WTC11 (cell line): ENCODE measurements around the gene RNF17. TPM values are rescaled to one million over a fixed set of nuclear protein-coding genes. Genes with fewer than 3 reads are reported as not detected.

ENCODE experiments used
- ATAC-seq: fragments of 200-7000 bp; cut with Tn5 transposase; 2 replicates; pipeline ENCODE4 v1.10.0; 2021; ENCODE audit warnings: mild to moderate bottlenecking, moderate library complexity
- CTCF ChIA-PET: fragments of 300-600 bp; sonication (Branson Sonifier 250); formaldehyde crosslinking; loops from one replicate; lab custom pipeline; 2021; ENCODE audit warnings: antibody characterized with exemption; lab: Charles Lee
- POLR2A ChIA-PET: fragments of 350-600 bp; sonication (Branson Sonifier 250); formaldehyde crosslinking; loops from one replicate; lab custom pipeline; 2021; ENCODE audit warnings: antibody characterized with exemption; lab: Charles Lee
- DNase-seq: peaks from one replicate; pipeline ENCODE4 v3.0.0; 2021; ENCODE audit warnings: low spot score
- H3K27ac Mint-ChIP-seq: 2 replicates; pipeline ENCODE4 v1.8.0; 2021; ENCODE audit warnings: mixed read lengths
- H3K27me3 Mint-ChIP-seq: 2 replicates; pipeline ENCODE4 v1.8.0; 2021; ENCODE audit warnings: low read depth, mild to moderate bottlenecking, moderate library complexity, mixed read lengths
- H3K36me3 Mint-ChIP-seq: 2 replicates; pipeline ENCODE4 v1.8.0; 2021; ENCODE audit warnings: mixed read lengths
- H3K4me1 Mint-ChIP-seq: 2 replicates; pipeline ENCODE4 v1.8.0; 2022; ENCODE audit warnings: mixed read lengths
- H3K4me3 Mint-ChIP-seq: 2 replicates; pipeline ENCODE4 v1.8.0; 2021; ENCODE audit warnings: mild to moderate bottlenecking, moderate library complexity, mixed read lengths
- H3K9me3 Mint-ChIP-seq: 2 replicates; pipeline ENCODE4 v1.8.0; 2021; ENCODE audit warnings: mixed read lengths
- ARID4B ChIP-seq: sonication (generic); formaldehyde crosslinking; IDR thresholded peaks from 2 replicates; pipeline ENCODE4 v1.8.0; 2023; ENCODE audit warnings: missing genetic modification reagents, mild to moderate bottlenecking, borderline replicate concordance
- ATF1 ChIP-seq: sonication (generic); formaldehyde crosslinking; IDR thresholded peaks from 2 replicates; pipeline ENCODE4 v1.8.1; 2023; ENCODE audit warnings: mild to moderate bottlenecking, moderate library complexity, missing genetic modification reagents
- ATF2 ChIP-seq: sonication (generic); formaldehyde crosslinking; IDR thresholded peaks from 2 replicates; pipeline ENCODE4 v1.8.1; 2022; ENCODE audit warnings: low read depth, missing genetic modification reagents, borderline replicate concordance
- CBFB ChIP-seq: sonication (generic); formaldehyde crosslinking; IDR thresholded peaks from 2 replicates; pipeline ENCODE4 v1.8.1; 2022; ENCODE audit warnings: mild to moderate bottlenecking, low read depth, missing genetic modification reagents
- ELF4 ChIP-seq: sonication (generic); formaldehyde crosslinking; IDR thresholded peaks from 2 replicates; pipeline ENCODE4 v1.8.1; 2022; ENCODE audit warnings: low read depth, mild to moderate bottlenecking, moderate library complexity, missing genetic modification reagents
- FOXK1 ChIP-seq: sonication (generic); formaldehyde crosslinking; IDR thresholded peaks from 2 replicates; pipeline ENCODE4 v1.8.0; 2022; ENCODE audit warnings: mild to moderate bottlenecking, moderate library complexity, missing genetic modification reagents
- FOXP1 ChIP-seq: sonication (generic); formaldehyde crosslinking; IDR thresholded peaks from 2 replicates; pipeline ENCODE4 v1.8.0; 2022; ENCODE audit warnings: missing genetic modification reagents, mild to moderate bottlenecking, moderate library complexity, borderline replicate concordance
- GTF2I ChIP-seq: fragments of 250-450 bp; sonication (Bioruptor Pico); conservative IDR thresholded peaks from 2 replicates; pipeline ENCODE4 v1.4.0; 2021; ENCODE audit warnings: mild to moderate bottlenecking
- IRF2 ChIP-seq: sonication (generic); formaldehyde crosslinking; IDR thresholded peaks from 2 replicates; pipeline ENCODE4 v1.8.0; 2022; ENCODE audit warnings: low read depth, missing genetic modification reagents, borderline replicate concordance
- KAT7 ChIP-seq: sonication (generic); formaldehyde crosslinking; IDR thresholded peaks from 2 replicates; pipeline ENCODE4 v1.8.1; 2023; ENCODE audit warnings: missing genetic modification reagents, mild to moderate bottlenecking, borderline replicate concordance
- MLX ChIP-seq: sonication (generic); formaldehyde crosslinking; IDR thresholded peaks from 2 replicates; pipeline ENCODE4 v1.8.1; 2023; ENCODE audit warnings: mild to moderate bottlenecking, missing genetic modification reagents, moderate library complexity
- MXD4 ChIP-seq: fragments of 250-450 bp; sonication (Bioruptor Pico); IDR thresholded peaks from 2 replicates; pipeline ENCODE4 v1.8.0; 2021; ENCODE audit warnings: mild to moderate bottlenecking, moderate library complexity, borderline replicate concordance
- NFYB ChIP-seq: sonication (generic); formaldehyde crosslinking; conservative IDR thresholded peaks from 2 replicates; pipeline ENCODE4 v1.8.0; 2022; ENCODE audit warnings: low read depth, missing genetic modification reagents
- NR1H2 ChIP-seq: sonication (generic); formaldehyde crosslinking; IDR thresholded peaks from 2 replicates; pipeline ENCODE4 v1.9.0; 2021; ENCODE audit warnings: mild to moderate bottlenecking, moderate library complexity, missing genetic modification reagents
- OVOL2 ChIP-seq: fragments of 250-450 bp; sonication (Bioruptor Pico); IDR thresholded peaks from 2 replicates; pipeline ENCODE4 v1.9.0; 2021; ENCODE audit warnings: mild to moderate bottlenecking, borderline replicate concordance
- ZNF138 ChIP-seq: sonication (generic); formaldehyde crosslinking; conservative IDR thresholded peaks from 2 replicates; pipeline ENCODE4 v1.8.1; 2022; ENCODE audit warnings: mild to moderate bottlenecking, moderate library complexity, missing genetic modification reagents
- ZNF219 ChIP-seq: sonication (generic); formaldehyde crosslinking; IDR thresholded peaks from 2 replicates; pipeline ENCODE4 v1.8.0; 2023; ENCODE audit warnings: missing genetic modification reagents, mild to moderate bottlenecking, borderline replicate concordance
- ZNF281 ChIP-seq: sonication (generic); formaldehyde crosslinking; IDR thresholded peaks from 2 replicates; pipeline ENCODE4 v1.8.0; 2023; ENCODE audit warnings: mild to moderate bottlenecking, missing genetic modification reagents
- ZNF396 ChIP-seq: fragments of 250-450 bp; sonication (Bioruptor Pico); IDR thresholded peaks from 2 replicates; pipeline ENCODE4 v1.8.0; 2021; ENCODE audit warnings: mild to moderate bottlenecking, moderate library complexity, borderline replicate concordance
- ZNF416 ChIP-seq: fragments of 250-450 bp; sonication (Bioruptor Pico); IDR thresholded peaks from 2 replicates; pipeline ENCODE4 v1.9.0; 2021; ENCODE audit warnings: mild to moderate bottlenecking, inconsistent platforms
- ZNF423 ChIP-seq: fragments of 250-450 bp; sonication (Bioruptor Pico); IDR thresholded peaks from 2 replicates; pipeline ENCODE4 v2.1.2; 2022; ENCODE audit warnings: mild to moderate bottlenecking, moderate library complexity
- total RNA-seq: library from RNA; stranded (reverse); gene quantifications from 3 replicates; pipeline ENCODE4 v1.2.3, GENCODE V29; 2021
- TF ChIP-seq, protein P1 (sequence below): sonication (generic); formaldehyde crosslinking; IDR thresholded peaks from 2 replicates; pipeline ENCODE4 v1.8.0; 2022; ENCODE audit warnings: mild to moderate bottlenecking, missing genetic modification reagents
- TF ChIP-seq, protein P2 (sequence below): sonication (generic); formaldehyde crosslinking; IDR thresholded peaks from 2 replicates; pipeline ENCODE4 v1.8.0; 2023; ENCODE audit warnings: missing genetic modification reagents

RNF17 gene
- total RNA-seq, 1 experiment from 2014 or later: not detected

DNA sequence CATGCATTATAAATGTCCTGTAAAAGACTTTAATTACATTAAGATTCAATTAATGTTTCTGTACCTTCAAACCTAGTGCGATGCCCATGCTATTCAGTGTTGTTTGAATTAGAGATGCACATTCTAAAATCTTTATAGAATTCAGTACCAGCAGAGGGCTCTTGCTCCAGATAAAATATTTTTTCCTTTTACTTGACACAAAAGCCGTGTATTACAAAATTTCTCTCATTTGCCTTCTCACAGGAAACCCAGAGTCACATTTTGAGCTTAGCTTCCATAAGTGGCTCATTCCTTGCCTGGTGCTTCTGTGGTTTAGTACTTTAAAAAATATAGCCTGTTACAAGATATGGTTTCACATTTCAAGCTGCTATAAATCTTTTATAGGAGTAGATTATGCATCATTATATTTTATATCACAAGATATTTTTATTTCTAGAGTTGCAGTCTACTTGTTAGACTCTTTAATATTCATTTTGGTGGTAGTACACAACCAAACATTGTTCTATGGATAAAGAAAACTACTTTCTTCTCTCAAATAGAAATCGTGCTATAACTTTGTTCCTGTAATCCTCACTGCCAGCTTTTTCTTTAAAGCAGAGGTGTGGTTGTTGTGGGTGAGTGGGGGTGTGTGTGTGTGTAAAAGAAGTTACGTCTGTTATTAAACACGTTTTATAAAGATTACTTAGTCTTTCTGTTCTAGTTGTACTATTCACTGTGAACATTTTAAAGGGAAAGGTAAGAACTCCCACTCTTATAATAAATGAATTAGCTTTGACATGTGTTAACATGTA, 101.4 kb downstream of the RNF17 start:
- ChIA-PET POLR2A (no interaction called here), CTCF (interaction anchor here (1.1 to 1.4 kb wide), 3 partner anchors 102 to 130 kb away, joined by 3 to 6 read pairs (median 4); no protein-coding TSS in a partner anchor)
- TF ChIP-seq KAT7 (CRISPR knock-in tag) (no peak), IRF2 (CRISPR knock-in tag) (no peak), ZNF219 (CRISPR knock-in tag) (no peak), ZNF281 (CRISPR knock-in tag) (no peak), GTF2I (no peak), FOXK1 (no peak), NFYB (CRISPR knock-in tag) (no peak), FOXP1 (CRISPR knock-in tag) (no peak), MXD4 (no peak), ELF4 (no peak), MLX (no peak), CBFB (CRISPR knock-in tag) (no peak), OVOL2 (no peak)
- TF ChIP-seq, protein P1, sequence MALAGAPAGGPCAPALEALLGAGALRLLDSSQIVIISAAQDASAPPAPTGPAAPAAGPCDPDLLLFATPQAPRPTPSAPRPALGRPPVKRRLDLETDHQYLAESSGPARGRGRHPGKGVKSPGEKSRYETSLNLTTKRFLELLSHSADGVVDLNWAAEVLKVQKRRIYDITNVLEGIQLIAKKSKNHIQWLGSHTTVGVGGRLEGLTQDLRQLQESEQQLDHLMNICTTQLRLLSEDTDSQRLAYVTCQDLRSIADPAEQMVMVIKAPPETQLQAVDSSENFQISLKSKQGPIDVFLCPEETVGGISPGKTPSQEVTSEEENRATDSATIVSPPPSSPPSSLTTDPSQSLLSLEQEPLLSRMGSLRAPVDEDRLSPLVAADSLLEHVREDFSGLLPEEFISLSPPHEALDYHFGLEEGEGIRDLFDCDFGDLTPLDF (CRISPR knock-in tag): no peak
- DNase-seq: no peak
- Mint-ChIP-seq H3K36me3 (no peaks in the 10 kb centered on the region), H3K27me3 (no peaks in the 10 kb centered on the region), H3K27ac (no peak overlapping the region), H3K4me3 (no peak overlapping the region), H3K4me1 (no peaks in the 10 kb centered on the region), H3K9me3 (no peaks in the 10 kb centered on the region)
- no peak for ATAC-seq

DNA sequence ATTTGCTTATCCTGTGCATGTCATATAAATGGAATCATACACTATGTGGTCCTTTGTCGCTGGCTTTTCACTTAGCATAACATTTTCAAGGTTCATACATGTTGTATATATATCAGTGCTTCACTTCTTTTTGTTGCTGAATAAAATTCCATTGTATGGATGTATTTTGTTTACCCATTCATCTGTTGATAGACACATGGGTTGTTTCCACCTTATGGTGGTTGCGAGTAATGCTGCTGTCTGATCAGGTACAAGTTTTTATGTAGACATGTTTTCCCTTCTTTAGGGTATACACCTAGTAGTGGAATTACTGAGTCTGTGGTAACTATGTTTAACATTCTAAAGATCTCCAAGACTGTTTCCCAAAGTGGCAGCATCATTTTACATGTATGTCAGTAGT, 102.5 kb downstream of the RNF17 start:
- no peaks in the 10 kb centered on the region for H3K9me3 Mint-ChIP-seq
- H3K27ac Mint-ChIP-seq: no peak overlapping the region
- POLR2A ChIA-PET: no interaction called here
- H3K27me3 Mint-ChIP-seq: no peaks in the 10 kb centered on the region
- no peaks in the 10 kb centered on the region for H3K4me1 Mint-ChIP-seq
- H3K36me3 Mint-ChIP-seq: no peaks in the 10 kb centered on the region
- DNase-seq (no peak), ATAC-seq (no peak)
- CTCF ChIA-PET: interaction anchor here (0.5 to 1.4 kb wide), 4 partner anchors 101 to 129 kb away, joined by 3 to 6 read pairs (median 4); no protein-coding TSS in a partner anchor
- no peak overlapping the region for H3K4me3 Mint-ChIP-seq
- TF ChIP-seq ZNF416 (no peak), ZNF396 (CRISPR knock-in tag) (no peak), MLX (no peak), NR1H2 (CRISPR knock-in tag) (no peak), ATF2 (CRISPR knock-in tag) (no peak), ATF1 (CRISPR knock-in tag) (no peak), IRF2 (CRISPR knock-in tag) (no peak), ZNF138 (no peak), ZNF423 (CRISPR knock-in tag) (no peak), ARID4B (CRISPR knock-in tag) (no peak)
- TF ChIP-seq, protein P2, sequence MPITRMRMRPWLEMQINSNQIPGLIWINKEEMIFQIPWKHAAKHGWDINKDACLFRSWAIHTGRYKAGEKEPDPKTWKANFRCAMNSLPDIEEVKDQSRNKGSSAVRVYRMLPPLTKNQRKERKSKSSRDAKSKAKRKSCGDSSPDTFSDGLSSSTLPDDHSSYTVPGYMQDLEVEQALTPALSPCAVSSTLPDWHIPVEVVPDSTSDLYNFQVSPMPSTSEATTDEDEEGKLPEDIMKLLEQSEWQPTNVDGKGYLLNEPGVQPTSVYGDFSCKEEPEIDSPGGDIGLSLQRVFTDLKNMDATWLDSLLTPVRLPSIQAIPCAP: no peak
